ENCODE measurements around the gene DLL3.

The DLL3 gene

GRCh38 chr19:39483141-39483540 is 15.6 kb upstream of the DLL3 start:
- Histone ChIP-seq H2BK120ac (ENCODE audit: low read depth, low read length) (no peak overlapping the region), H3K27me3 (ENCODE audit: control insufficient read depth in 1 of 2, insufficient read depth in 1 of 2, low read length in 2 of 2) (no peaks in the 10 kb centered on the region), H2BK15ac (ENCODE audit: low read depth, poor library complexity, severe bottlenecking) (no peak overlapping the region), H3K23ac (ENCODE audit: low read length in 2 of 2) (no peak overlapping the region), H3K4me2 (ENCODE audit: low read length, poor library complexity, severe bottlenecking) (no peak overlapping the region), H2AK5ac (ENCODE audit: low read length, severe bottlenecking) (no peak overlapping the region), H3K18ac (ENCODE audit: low read depth in 1 of 2, low read length in 2 of 2) (no peak overlapping the region), H3K14ac (ENCODE audit: low read length in 2 of 2) (no peak overlapping the region), H3K79me1 (replicated peaks; ENCODE audit: low read length, poor library complexity, severe bottlenecking) (peaks cover 35% of the 10 kb centered on the region), H2BK12ac (ENCODE audit: low read length in 2 of 2) (no peak overlapping the region), H4K8ac (ENCODE audit: low read length) (no peak overlapping the region), H2AFZ (ENCODE audit: low read depth, low read length) (no peak overlapping the region), H3K9me3 (ENCODE audit: control insufficient read depth, low read length) (no peaks in the 10 kb centered on the region), H2BK5ac (ENCODE audit: low read depth, low read length, poor library complexity, severe bottlenecking) (no peak overlapping the region), H4K91ac (ENCODE audit: low read length) (no peak overlapping the region), H3K4ac (ENCODE audit: low read depth in 1 of 2, low read length in 2 of 2) (no peak overlapping the region), H3K36me3 (ENCODE audit: control insufficient read depth in 1 of 2, insufficient read depth in 2 of 2, low read depth in 1 of 2, low read length in 2 of 2) (peaks cover 34 to 45% of the 10 kb centered on the region in 2 experiments), H3K4me3 (ENCODE audit: insufficient read depth in 1 of 2, low read depth in 1 of 2, low read length in 2 of 2) (no peak overlapping the region), H3K4me1 (ENCODE audit: control insufficient read depth, insufficient read depth, low read depth, low read length) (peaks cover 12% of the 10 kb centered on the region), H3K9ac (ENCODE audit: low read length) (peak overlapping the region; percentile 21), H3K27ac (ENCODE audit: low read length, poor library complexity, severe bottlenecking) (no peak overlapping the region)
- WGBS, result 92% methylated on average over 2 of the region's 6 CpGs
- DNase-seq, result no peak

GRCh38 chr19:39489756-39490155 is 9.0 kb upstream of the DLL3 start:
- Histone ChIP-seq H2BK15ac (ENCODE audit: low read depth, poor library complexity, severe bottlenecking) (no peak overlapping the region), H2BK5ac (ENCODE audit: low read depth, low read length, poor library complexity, severe bottlenecking) (no peak overlapping the region), H2BK120ac (ENCODE audit: low read depth, low read length) (no peak overlapping the region), H3K18ac (ENCODE audit: low read depth in 1 of 2, low read length in 2 of 2) (no peak overlapping the region), H3K79me1 (replicated peaks; ENCODE audit: low read length, poor library complexity, severe bottlenecking) (peaks cover 28% of the 10 kb centered on the region), H2BK12ac (ENCODE audit: low read length in 2 of 2) (no peak overlapping the region), H3K4me3 (ENCODE audit: insufficient read depth in 1 of 2, low read depth in 1 of 2, low read length in 2 of 2) (no peak overlapping the region), H4K8ac (ENCODE audit: low read length) (no peak overlapping the region), H3K23ac (ENCODE audit: low read length in 2 of 2) (no peak overlapping the region), H3K9ac (ENCODE audit: low read length) (no peak overlapping the region), H3K4me1 (ENCODE audit: control insufficient read depth, insufficient read depth, low read depth, low read length) (no peaks in the 10 kb centered on the region), H3K9me3 (ENCODE audit: control insufficient read depth, low read length) (no peaks in the 10 kb centered on the region), H2AFZ (ENCODE audit: low read depth, low read length) (no peak overlapping the region), H2AK5ac (ENCODE audit: low read length, severe bottlenecking) (no peak overlapping the region), H3K27me3 (ENCODE audit: control insufficient read depth in 1 of 2, insufficient read depth in 1 of 2, low read length in 2 of 2) (no peaks in the 10 kb centered on the region), H4K91ac (ENCODE audit: low read length) (no peak overlapping the region), H3K36me3 (ENCODE audit: control insufficient read depth in 1 of 2, insufficient read depth in 2 of 2, low read depth in 1 of 2, low read length in 2 of 2) (peaks cover 61 to 67% of the 10 kb centered on the region in 2 experiments), H3K4me2 (ENCODE audit: low read length, poor library complexity, severe bottlenecking) (no peak overlapping the region), H3K27ac (ENCODE audit: low read length, poor library complexity, severe bottlenecking) (no peak overlapping the region), H3K14ac (ENCODE audit: low read length in 2 of 2) (no peak overlapping the region), H3K4ac (ENCODE audit: low read depth in 1 of 2, low read length in 2 of 2) (no peak overlapping the region)
- no peak for DNase-seq
- WGBS, result 91% methylated on average over 8 of the region's 10 CpGs

- peaks cover 8 to 18% of the 10 kb centered on the region in 2 experiments for H3K27me3 ChIP-seq (ENCODE audit: control insufficient read depth in 1 of 2, insufficient read depth in 1 of 2, low read length in 2 of 2)
- no peak overlapping the region for H3K4ac ChIP-seq (ENCODE audit: low read depth in 1 of 2, low read length in 2 of 2)
- over 99% methylated on average over 6 of the region's 6 CpGs for WGBS
These were observed 6.5 kb upstream of the DLL3 start for GRCh38 chr19:39492225-39492624.

GRCh38 chr19:39492788-39493187 is 6.0 kb upstream of the DLL3 start:
- H3K23ac ChIP-seq (ENCODE audit: low read length in 2 of 2), result no peak overlapping the region
- no peak overlapping the region for H4K8ac ChIP-seq (ENCODE audit: low read length)
- 93% methylated on average over 1 of the region's 3 CpGs for WGBS
- DNase-seq, result no peak
- H3K4me3 ChIP-seq (ENCODE audit: insufficient read depth in 1 of 2, low read depth in 1 of 2, low read length in 2 of 2), result no peak overlapping the region
- H3K18ac ChIP-seq (ENCODE audit: low read depth in 1 of 2, low read length in 2 of 2), result no peak overlapping the region
- no peak overlapping the region for H3K9ac ChIP-seq (ENCODE audit: low read length)
- H3K36me3 ChIP-seq (ENCODE audit: control insufficient read depth in 1 of 2, insufficient read depth in 2 of 2, low read depth in 1 of 2, low read length in 2 of 2), result peaks cover 38 to 41% of the 10 kb centered on the region in 2 experiments
- H3K27me3 ChIP-seq (ENCODE audit: control insufficient read depth in 1 of 2, insufficient read depth in 1 of 2, low read length in 2 of 2), result peaks cover 14 to 24% of the 10 kb centered on the region in 2 experiments
- H3K79me1 ChIP-seq (replicated peaks; ENCODE audit: low read length, poor library complexity, severe bottlenecking), result peaks cover 9% of the 10 kb centered on the region
- no peak overlapping the region for H2BK15ac ChIP-seq (ENCODE audit: low read depth, poor library complexity, severe bottlenecking)
- no peak overlapping the region for H2AK5ac ChIP-seq (ENCODE audit: low read length, severe bottlenecking)
- no peak overlapping the region for H3K4me2 ChIP-seq (ENCODE audit: low read length, poor library complexity, severe bottlenecking)
- no peak overlapping the region for H2BK5ac ChIP-seq (ENCODE audit: low read depth, low read length, poor library complexity, severe bottlenecking)
- H2BK12ac ChIP-seq (ENCODE audit: low read length in 2 of 2), result no peak overlapping the region
- H3K4ac ChIP-seq (ENCODE audit: low read depth in 1 of 2, low read length in 2 of 2), result no peak overlapping the region
- H3K27ac ChIP-seq (ENCODE audit: low read length, poor library complexity, severe bottlenecking), result no peak overlapping the region
- no peak overlapping the region for H4K91ac ChIP-seq (ENCODE audit: low read length)
- no peaks in the 10 kb centered on the region for H3K9me3 ChIP-seq (ENCODE audit: control insufficient read depth, low read length)
- H3K14ac ChIP-seq (ENCODE audit: low read length in 2 of 2), result no peak overlapping the region
- H3K4me1 ChIP-seq (ENCODE audit: control insufficient read depth, insufficient read depth, low read depth, low read length), result peaks cover 2% of the 10 kb centered on the region
- H2BK120ac ChIP-seq (ENCODE audit: low read depth, low read length), result no peak overlapping the region
- no peak overlapping the region for H2AFZ ChIP-seq (ENCODE audit: low read depth, low read length)

More at GRCh38 chr19:39492225-39492624, 6.5 kb upstream of the DLL3 start:
- H2AFZ ChIP-seq (ENCODE audit: low read depth, low read length), result no peak overlapping the region
- H3K23ac ChIP-seq (ENCODE audit: low read length in 2 of 2), result no peak overlapping the region
- H2BK15ac ChIP-seq (ENCODE audit: low read depth, poor library complexity, severe bottlenecking), result no peak overlapping the region
- H2BK120ac ChIP-seq (ENCODE audit: low read depth, low read length), result no peak overlapping the region
- no peak overlapping the region for H3K9ac ChIP-seq (ENCODE audit: low read length)
- no peak overlapping the region for H2BK12ac ChIP-seq (ENCODE audit: low read length in 2 of 2)
- H3K4me3 ChIP-seq (ENCODE audit: insufficient read depth in 1 of 2, low read depth in 1 of 2, low read length in 2 of 2), result no peak overlapping the region
- H3K27ac ChIP-seq (ENCODE audit: low read length, poor library complexity, severe bottlenecking), result no peak overlapping the region
- H3K14ac ChIP-seq (ENCODE audit: low read length in 2 of 2), result no peak overlapping the region
- no peak overlapping the region for H2BK5ac ChIP-seq (ENCODE audit: low read depth, low read length, poor library complexity, severe bottlenecking)
- no peak overlapping the region for H3K18ac ChIP-seq (ENCODE audit: low read depth in 1 of 2, low read length in 2 of 2)
- no peak overlapping the region for H2AK5ac ChIP-seq (ENCODE audit: low read length, severe bottlenecking)
- DNase-seq, result no peak
- no peaks in the 10 kb centered on the region for H3K4me1 ChIP-seq (ENCODE audit: control insufficient read depth, insufficient read depth, low read depth, low read length)
- no peak overlapping the region for H3K4me2 ChIP-seq (ENCODE audit: low read length, poor library complexity, severe bottlenecking)
- H4K8ac ChIP-seq (ENCODE audit: low read length), result no peak overlapping the region
- peaks cover 40 to 45% of the 10 kb centered on the region in 2 experiments for H3K36me3 ChIP-seq (ENCODE audit: control insufficient read depth in 1 of 2, insufficient read depth in 2 of 2, low read depth in 1 of 2, low read length in 2 of 2)
- no peak overlapping the region for H4K91ac ChIP-seq (ENCODE audit: low read length)
- no peaks in the 10 kb centered on the region for H3K9me3 ChIP-seq (ENCODE audit: control insufficient read depth, low read length)
- H3K79me1 ChIP-seq (replicated peaks; ENCODE audit: low read length, poor library complexity, severe bottlenecking), result peaks cover 9% of the 10 kb centered on the region

Measured in mesenchymal stem cell (in vitro differentiated cells and primary cell).